Kidney (tissue), 14 donors: ENCODE measurements around the gene LRRC73. TPM values are rescaled to one million over a fixed set of nuclear protein-coding genes. Genes with fewer than 3 reads are reported as not detected.

ENCODE experiments used
- DNase-seq, 5 donors: peaks; one replicate each; pipeline ENCODE4 v3.0.0-alpha.2; 2013 to 2020
- FAIRE-seq: peaks from 2 replicates; lab custom pipeline; 2012; peaks lifted over from hg19 to GRCh38; lab: Jason Lieb, UNC
- H3K27ac ChIP-seq, 2 donors: one replicate each; pipeline ENCODE4 v1.7.0; 2013; ENCODE audit warnings: low read depth in 2 of 2, low read length in 2 of 2, inconsistent platforms in 1 of 2
- H3K27me3 ChIP-seq: one replicate; pipeline ENCODE4 v1.7.1; 2013; ENCODE audit warnings: low read length, inconsistent platforms; ENCODE audit not compliant: control insufficient read depth, insufficient read depth
- H3K36me3 ChIP-seq, 3 donors: one replicate each; pipeline versions ENCODE4 v1.7.0 to v1.7.1; 2013; ENCODE audit warnings: low read length in 3 of 3, control low read depth in 1 of 3, inconsistent platforms in 1 of 3; ENCODE audit not compliant: insufficient read depth in 3 of 3, control insufficient read depth in 2 of 3
- H3K4me1 ChIP-seq, 3 donors: one replicate each; pipeline versions ENCODE4 v1.7.0 to v1.7.1; 2013; ENCODE audit warnings: low read length in 3 of 3, inconsistent platforms in 1 of 3, low read depth in 1 of 3; ENCODE audit not compliant: control insufficient read depth in 2 of 3, insufficient read depth in 2 of 3
- H3K4me3 ChIP-seq, 3 donors: one replicate each; pipeline versions ENCODE4 v1.7.0 to v1.8.1; 2013; ENCODE audit warnings: low read length in 3 of 3, control low read depth in 1 of 3, inconsistent platforms in 1 of 3
- H3K9ac ChIP-seq, 3 donors: one replicate each; pipeline versions ENCODE4 v1.7.0 to v1.7.1; 2013; ENCODE audit warnings: low read length in 3 of 3, control low read depth in 1 of 3, inconsistent platforms in 1 of 3
- H3K9me3 ChIP-seq, 3 donors: one replicate each; pipeline versions ENCODE4 v1.7.0 to v1.7.1; 2013; ENCODE audit warnings: low read length in 3 of 3, control low read depth in 1 of 3, inconsistent platforms in 1 of 3; ENCODE audit not compliant: control insufficient read depth in 2 of 3, insufficient read depth in 1 of 3
- intact Hi-C: fragments of 100-400 bp; cut with DNase I; formaldehyde crosslinking; loops from one replicate; pipeline ENCODE4 v1.11.1; 2022
- polyA plus RNA-seq: library from polyadenylated mRNA; stranded (reverse); fragments of 350-450 nt; fragmentation: Illumina TruSeq; extraction: RNeasy Lipid Tissue Mini Kit (QIAGEN cat#74804); gene quantifications from one replicate; pipeline ENCODE4 v1.2.3, GENCODE V29; 2014; ENCODE audit warnings: low read depth, low replicate concordance; ENCODE audit not compliant: insufficient read depth
- total RNA-seq: library from RNA; stranded (reverse); fragmentation: NEBNext Ultra II Directional; extraction: Animal tissue kit (Norgen Biotek cat#: 25700); gene quantifications from one replicate; pipeline ENCODE4 v1.2.1, GENCODE V29; 2021
- TF ChIP-seq, protein P1 (sequence below): IDR thresholded peaks from 3 replicates; pipeline ENCODE4 v1.5.1; 2012; ENCODE audit warnings: mild to moderate bottlenecking, moderate library complexity, borderline replicate concordance; ENCODE audit not compliant: insufficient read depth; ENCODE audit errors: extremely low read depth
- donor health status: control.
- donor health status: control.
- donor health status: control.
- donor health status: control.
- donor health status: control.
- donor health status: DM: yes; HTN: yes; CAD: no.
- donor health status: Normal renal cell carcinoma (clear cell type).

The LRRC73 gene
- total and polyA plus RNA-seq, 2 donors from 2014 or later = 1.5 to 4.6 TPM

DNA sequence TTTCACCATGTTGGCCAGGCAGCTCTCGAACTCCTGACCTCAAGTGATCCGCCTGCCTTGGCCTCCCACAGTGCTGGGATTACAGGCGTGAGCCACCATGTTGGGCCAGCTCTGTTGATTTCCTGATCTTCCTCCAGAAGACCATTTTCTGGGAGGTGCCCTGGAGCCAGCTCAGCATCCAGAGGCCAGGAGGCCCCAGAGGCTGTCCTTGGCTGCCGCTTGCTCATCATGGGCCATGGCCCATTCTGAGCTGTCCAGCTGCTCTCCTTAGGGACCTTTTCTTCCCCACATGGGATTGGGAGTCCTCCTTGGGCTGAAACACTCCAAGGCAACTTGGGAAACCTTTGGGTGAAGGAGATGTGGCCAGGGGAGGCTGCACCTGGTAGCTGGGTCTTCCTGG lies 15.4 kb downstream of the LRRC73 start:
- Histone ChIP-seq H3K9ac (no peak overlapping the region), H3K9me3 (no peaks in the 10 kb centered on the region), H3K4me3 (no peak overlapping the region), H3K36me3 (peaks cover 2 to 17% (median 12%) of the 10 kb centered on the region in 3 donors), H3K27ac (no peak overlapping the region), H3K4me1 (peaks cover 0 to 23% (median 17%) of the 10 kb centered on the region in 3 donors), H3K27me3 (no peaks in the 10 kb centered on the region)
- no peak for DNase-seq
- intact Hi-C loops = no loop called here
- FAIRE-seq = no peak
- TF ChIP-seq, protein P1, sequence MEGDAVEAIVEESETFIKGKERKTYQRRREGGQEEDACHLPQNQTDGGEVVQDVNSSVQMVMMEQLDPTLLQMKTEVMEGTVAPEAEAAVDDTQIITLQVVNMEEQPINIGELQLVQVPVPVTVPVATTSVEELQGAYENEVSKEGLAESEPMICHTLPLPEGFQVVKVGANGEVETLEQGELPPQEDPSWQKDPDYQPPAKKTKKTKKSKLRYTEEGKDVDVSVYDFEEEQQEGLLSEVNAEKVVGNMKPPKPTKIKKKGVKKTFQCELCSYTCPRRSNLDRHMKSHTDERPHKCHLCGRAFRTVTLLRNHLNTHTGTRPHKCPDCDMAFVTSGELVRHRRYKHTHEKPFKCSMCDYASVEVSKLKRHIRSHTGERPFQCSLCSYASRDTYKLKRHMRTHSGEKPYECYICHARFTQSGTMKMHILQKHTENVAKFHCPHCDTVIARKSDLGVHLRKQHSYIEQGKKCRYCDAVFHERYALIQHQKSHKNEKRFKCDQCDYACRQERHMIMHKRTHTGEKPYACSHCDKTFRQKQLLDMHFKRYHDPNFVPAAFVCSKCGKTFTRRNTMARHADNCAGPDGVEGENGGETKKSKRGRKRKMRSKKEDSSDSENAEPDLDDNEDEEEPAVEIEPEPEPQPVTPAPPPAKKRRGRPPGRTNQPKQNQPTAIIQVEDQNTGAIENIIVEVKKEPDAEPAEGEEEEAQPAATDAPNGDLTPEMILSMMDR = no peak

DNA sequence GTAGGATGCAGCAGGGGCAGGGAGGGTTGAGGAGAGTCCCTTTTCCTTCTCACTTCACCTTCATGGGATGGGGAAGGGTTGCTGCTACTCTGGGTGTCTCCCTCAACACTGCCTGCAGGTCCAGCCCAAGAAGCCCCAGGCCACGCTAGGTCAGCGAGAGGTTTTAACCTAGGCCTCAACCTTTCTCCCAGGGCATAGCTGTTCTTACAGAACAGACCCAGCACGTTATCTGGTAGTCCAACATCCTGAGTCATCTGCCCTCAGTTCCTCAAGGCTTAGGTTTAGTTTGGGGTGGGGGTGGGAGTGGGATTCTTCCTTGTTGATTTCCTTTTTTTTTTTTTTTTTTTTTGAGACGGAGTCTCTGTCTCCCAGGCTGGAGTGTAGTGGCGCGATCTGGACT lies 15.8 kb downstream of the LRRC73 start:
- TF ChIP-seq, protein P1 = no peak
- FAIRE-seq = no peak

DNA sequence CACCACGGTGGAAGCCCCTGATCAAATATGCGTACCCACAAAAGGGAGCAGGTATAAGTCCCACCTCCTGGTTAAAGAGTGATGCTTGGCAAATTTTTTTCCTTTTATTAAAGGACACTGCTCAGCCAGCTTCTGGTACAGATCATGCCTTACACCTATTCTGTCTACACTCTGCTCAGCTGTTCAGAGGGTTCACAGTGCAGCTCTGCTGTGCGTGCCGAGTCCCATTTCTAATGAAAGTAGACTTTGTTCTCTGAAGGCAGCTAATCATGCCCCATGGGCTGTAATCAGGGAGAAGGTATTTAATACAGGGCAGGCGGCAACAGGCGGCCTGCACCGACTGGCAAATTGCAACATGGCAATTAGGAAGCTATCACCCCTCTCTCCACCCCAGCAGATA lies 16.3 kb downstream of the LRRC73 start:
- Histone ChIP-seq H3K27me3 (no peaks in the 10 kb centered on the region), H3K27ac (no peak overlapping the region), H3K4me3 (no peak overlapping the region), H3K4me1 (peaks cover 0 to 23% (median 12%) of the 10 kb centered on the region in 3 donors), H3K9ac (no peak overlapping the region), H3K9me3 (no peaks in the 10 kb centered on the region), H3K36me3 (peaks cover 0 to 12% (median 3%) of the 10 kb centered on the region in 3 donors)
- DNase-seq = no peak
- intact Hi-C loops = no loop called here
- no peak for FAIRE-seq
- TF ChIP-seq, protein P1 = no peak

More for the DNA sequence above, 15.8 kb downstream of the LRRC73 start:
- H3K9me3 ChIP-seq = no peaks in the 10 kb centered on the region
- peaks cover 0 to 23% (median 14%) of the 10 kb centered on the region in 3 donors for H3K4me1 ChIP-seq
- H3K4me3 ChIP-seq = no peak overlapping the region
- no peak overlapping the region for H3K9ac ChIP-seq
- DNase-seq = no peak
- intact Hi-C loops = no loop called here
- H3K36me3 ChIP-seq = peaks cover 0 to 17% (median 8%) of the 10 kb centered on the region in 3 donors
- no peak overlapping the region for H3K27ac ChIP-seq
- H3K27me3 ChIP-seq = no peaks in the 10 kb centered on the region

DNA sequence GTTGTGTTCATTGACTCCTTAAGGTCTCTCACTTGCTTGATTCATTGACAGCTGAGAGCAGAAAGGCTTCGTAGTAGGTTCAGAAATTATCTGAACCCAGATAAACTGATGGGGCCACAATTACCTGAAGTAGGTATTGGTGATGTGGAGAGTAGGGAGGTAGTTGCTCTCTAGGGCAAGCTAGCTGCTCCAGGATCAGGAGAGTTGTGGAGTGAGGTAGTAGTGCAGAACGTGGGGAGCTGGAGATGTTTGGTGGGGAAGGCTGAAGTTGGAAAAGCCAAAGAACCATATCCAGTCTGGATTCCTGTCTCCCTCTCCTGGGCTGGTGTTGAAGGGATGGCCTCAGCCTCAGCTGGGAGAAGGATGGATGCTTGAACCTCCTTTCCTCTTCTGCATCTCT lies 16.9 kb downstream of the LRRC73 start:
- Histone ChIP-seq H3K36me3 (peaks cover 0 to 7% (median 0%) of the 10 kb centered on the region in 3 donors), H3K4me1 (peaks cover 0 to 23% (median 12%) of the 10 kb centered on the region in 3 donors), H3K27me3 (no peaks in the 10 kb centered on the region), H3K4me3 (no peak overlapping the region), H3K27ac (no peak overlapping the region), H3K9ac (no peak overlapping the region), H3K9me3 (no peaks in the 10 kb centered on the region)
- DNase-seq = no peak
- no peak for FAIRE-seq
- TF ChIP-seq, protein P1 = no peak
- intact Hi-C loops = no loop called here
